Endothelial cell (in vitro differentiated cells): ENCODE data around the gene PDK1. TPM values are rescaled to one million over a fixed set of nuclear protein-coding genes. Genes with fewer than 3 reads are reported as not detected.

Source experiments
- DNase-seq: peaks from one replicate; pipeline ENCODE4 v3.0.0; 2021; ENCODE audit warnings: low spot score
- H3K27ac Mint-ChIP-seq: one replicate; pipeline ENCODE4 v1.8.0; 2021; ENCODE audit warnings: mixed read lengths, inconsistent platforms; ENCODE audit not compliant: unreplicated experiment
- H3K27me3 Mint-ChIP-seq: one replicate; pipeline ENCODE4 v1.8.0; 2021; ENCODE audit warnings: mild to moderate bottlenecking, moderate library complexity, mixed read lengths, inconsistent platforms; ENCODE audit not compliant: unreplicated experiment
- H3K36me3 Mint-ChIP-seq: one replicate; pipeline ENCODE4 v1.8.0; 2021; ENCODE audit warnings: mild to moderate bottlenecking, low read depth, mixed read lengths, inconsistent platforms; ENCODE audit not compliant: unreplicated experiment
- H3K4me1 Mint-ChIP-seq: one replicate; pipeline ENCODE4 v1.8.0; 2021; ENCODE audit warnings: mild to moderate bottlenecking, mixed read lengths, inconsistent platforms; ENCODE audit not compliant: unreplicated experiment
- H3K4me3 Mint-ChIP-seq: one replicate; pipeline ENCODE4 v1.8.0; 2021; ENCODE audit warnings: mild to moderate bottlenecking, mixed read lengths, inconsistent platforms; ENCODE audit not compliant: unreplicated experiment
- H3K9me3 Mint-ChIP-seq: one replicate; pipeline ENCODE4 v1.8.0; 2021; ENCODE audit warnings: mixed read lengths, inconsistent platforms; ENCODE audit not compliant: unreplicated experiment
- CTCF ChIP-seq: fragments of 200-600 bp; sonication (generic); IDR thresholded peaks from one replicate; pipeline ENCODE4 v1.5.0; 2021; ENCODE audit warnings: antibody characterized with exemption; ENCODE audit not compliant: unreplicated experiment
- total RNA-seq: library from RNA; stranded (reverse); fragmentation: NEBNext Ultra II Directional; extraction: Animal tissue kit (Norgen Biotek cat#: 25700); gene quantifications from one replicate; pipeline ENCODE4 v1.2.1, GENCODE V29; 2021; ENCODE audit not compliant: unreplicated experiment

Gene PDK1
- total RNA-seq, 1 donor from 2014 or later = 16.4 TPM

GRCh38 chr2:172639823-172640222 lies 83.9 kb downstream of the PDK1 start:
- TF ChIP-seq CTCF = no peak
- no peak overlapping the region for H3K4me3 Mint-ChIP-seq
- H3K27ac Mint-ChIP-seq = no peak overlapping the region
- no peaks in the 10 kb centered on the region for H3K9me3 Mint-ChIP-seq
- no peak for DNase-seq
- peaks cover 2% of the 10 kb centered on the region for H3K27me3 Mint-ChIP-seq
- no peaks in the 10 kb centered on the region for H3K4me1 Mint-ChIP-seq
- H3K36me3 Mint-ChIP-seq = no peaks in the 10 kb centered on the region

GRCh38 chr2:172640389-172640788 lies 84.5 kb downstream of the PDK1 start:
- no peak for TF ChIP-seq CTCF
- Mint-ChIP-seq H3K27me3 (peaks cover 2% of the 10 kb centered on the region), H3K27ac (no peak overlapping the region), H3K36me3 (no peaks in the 10 kb centered on the region), H3K9me3 (no peaks in the 10 kb centered on the region), H3K4me3 (no peak overlapping the region), H3K4me1 (no peaks in the 10 kb centered on the region)
- DNase-seq = no peak

- Mint-ChIP-seq H3K27me3 (peaks cover 2% of the 10 kb centered on the region), H3K4me1 (no peaks in the 10 kb centered on the region), H3K4me3 (no peak overlapping the region), H3K36me3 (no peaks in the 10 kb centered on the region), H3K27ac (peak overlapping the region; percentile 27), H3K9me3 (no peaks in the 10 kb centered on the region)
- no peak for TF ChIP-seq CTCF
- DNase-seq = no peak
These were observed 86.6 kb downstream of the PDK1 start for GRCh38 chr2:172642301-172643020.

- no peak for DNase-seq
- H3K27me3 Mint-ChIP-seq = peaks cover 2% of the 10 kb centered on the region
These were observed 87.3 kb downstream of the PDK1 start for GRCh38 chr2:172643142-172643541.

More at GRCh38 chr2:172643142-172643541, 87.3 kb downstream of the PDK1 start:
- TF ChIP-seq CTCF = no peak
- no peaks in the 10 kb centered on the region for H3K36me3 Mint-ChIP-seq
- no peak overlapping the region for H3K4me3 Mint-ChIP-seq
- no peaks in the 10 kb centered on the region for H3K9me3 Mint-ChIP-seq
- H3K27ac Mint-ChIP-seq = no peak overlapping the region
- H3K4me1 Mint-ChIP-seq = no peaks in the 10 kb centered on the region
